Adrenal gland (tissue), 12 donors: Measurements from ENCODE around the gene HSD11B2. TPM values are rescaled to one million over a fixed set of nuclear protein-coding genes. Genes with fewer than 3 reads are reported as not detected.

Source experiments
- DNase-seq, 7 donors: peaks; one replicate each; pipeline ENCODE4 v3.0.0-alpha.2; 2019 to 2020
- H3K27ac ChIP-seq, 5 donors: fragments of 200-600 bp; sonication (generic) in 4 of 5; 1 replicate in 3 of 5; 2 replicates in 2 of 5; pipeline versions ENCODE4 v1.5.1 to v1.8.0; 2016 to 2020; ENCODE audit warnings: mild to moderate bottlenecking in 1 of 5
- H3K27me3 ChIP-seq: fragments of 200-600 bp; 2 replicates; pipeline ENCODE4 v1.8.0; 2021
- H3K36me3 ChIP-seq, 2 donors: fragments of 200-600 bp; replicated peaks in 1 of 2; 1 replicate in 1 of 2; 2 replicates in 1 of 2; pipeline versions ENCODE4 v1.5.1 to v1.8.0; 2018 to 2022
- H3K4me1 ChIP-seq, 2 donors: fragments of 200-600 bp; replicated peaks in 1 of 2; 1 replicate in 1 of 2; 2 replicates in 1 of 2; pipeline versions ENCODE4 v1.5.1 to v1.8.0; 2018 to 2021
- H3K4me3 ChIP-seq, 4 donors: fragments of 200-600 bp; sonication (generic) in 3 of 4; one replicate each; pipeline ENCODE4 v1.5.1; 2016 to 2018
- H3K9me3 ChIP-seq, 3 donors: fragments of 200-600 bp; sonication (generic) in 1 of 3; replicated peaks in 1 of 3; 1 replicate in 2 of 3; 2 replicates in 1 of 3; pipeline versions ENCODE4 v1.5.1 to v1.8.0; 2016 to 2021
- CTCF ChIP-seq, 6 experiments: fragments of 450-650 bp in 4 of 6; fragments of 200-600 bp in 2 of 6; sonication (generic) in 1 of 6; IDR thresholded peaks; 1 replicate in 5 of 6; 2 replicates in 1 of 6; pipeline versions ENCODE4 v1.5.1 to v1.8.0; 2016 to 2021; ENCODE audit warnings: antibody characterized with exemption in 6 of 6, mild to moderate bottlenecking in 2 of 6, moderate library complexity in 1 of 6
- POLR2A ChIP-seq, 2 donors: fragments of 450-650 bp; IDR thresholded peaks; one replicate each; pipeline ENCODE4 v1.6.1; 2017; ENCODE audit warnings: antibody characterized with exemption in 2 of 2, mild to moderate bottlenecking in 2 of 2, moderate library complexity in 1 of 2
- WGBS, 4 donors: extraction: QIAGEN DNeasy Blood & Tissue Kit in 2 of 4; methylation state at CpG; one replicate each; pipeline versions ENCODE4 v1.1.5 to v1.1.7; 2013 to 2017; 5-methylcytosine and 5-hydroxymethylcytosine counted together
- intact Hi-C, 2 donors: fragments of 100-400 bp; cut with DNase I; formaldehyde crosslinking; loops; one replicate each; pipeline versions ENCODE4 v1.14.1 to v1.15.0; 2022 to 2023
- polyA plus RNA-seq, 3 donors: library from polyadenylated mRNA; stranded (reverse); fragments of 200-250 nt in 2 of 3; fragments of 350-450 nt in 1 of 3; fragmentation: Illumina TruSeq in 1 of 3; extraction: RNeasy Lipid Tissue Mini Kit (QIAGEN cat#74804) in 1 of 3; gene quantifications; one replicate each; pipeline ENCODE4 v1.2.3, GENCODE V29; 2013 to 2014
- total RNA-seq, 9 donors: library from RNA; depleted of rRNA in 4 of 9; stranded (reverse); fragments of >200 nt in 4 of 9; fragments of 120-200 nt in 1 of 9; fragmentation: NEBNext Ultra II Directional in 1 of 9; extraction: Animal tissue kit (Norgen Biotek cat#: 25700) in 1 of 9; gene quantifications; one replicate each; pipeline versions ENCODE4 v1.1.0 to v1.2.4, GENCODE V29; 2013 to 2023
- donor health status: healthy with polysubstance abuse.
- donor health status: Bipolar disorder and iron deficiency.
- donor health status: DM: yes; HTN: yes; CAD: no.
- donor health status: DM: no; HTN: no; CAD: no.
- donor health status: DM: no; HTN: no; CAD: no.
- donor health status: DM: yes; HTN: yes; CAD: no.

HSD11B2 gene
- total and polyA plus RNA-seq, 12 donors: 0.69 to 12.3 (median 4.0) TPM

DNA sequence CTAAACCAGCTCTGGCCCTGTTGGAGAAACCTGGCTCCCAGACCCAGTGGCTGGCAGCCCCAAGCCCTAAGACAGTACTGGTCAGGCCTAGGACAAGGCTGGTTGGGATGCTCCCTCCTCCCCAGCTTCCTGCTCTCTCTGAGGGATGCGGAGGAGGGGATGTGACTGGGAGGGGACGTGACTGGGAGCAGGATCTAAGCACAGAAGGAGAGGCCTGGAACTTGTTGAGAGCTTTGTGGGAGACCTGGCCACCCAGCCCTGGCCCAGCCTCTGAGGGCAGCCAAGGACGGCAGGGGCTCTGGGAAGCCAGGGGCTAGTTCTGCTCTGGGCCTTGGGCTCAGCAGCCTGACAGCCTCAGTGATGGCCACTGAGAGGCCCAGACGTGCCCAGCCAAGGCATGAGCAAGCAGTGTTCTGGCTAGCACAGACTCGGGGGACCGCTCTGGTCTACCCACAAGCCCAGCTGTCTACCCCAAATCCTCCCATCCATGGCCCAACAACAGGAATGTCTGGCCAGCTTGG lies 27.3 kb downstream of the HSD11B2 start:
- Histone ChIP-seq H3K27ac (peak overlapping the region in 3 of 5 donors; percentile 75 to 86 (median 80)), H3K27me3 (no peaks in the 10 kb centered on the region), H3K36me3 (peaks cover 0 to 3% of the 10 kb centered on the region in 2 donors), H3K4me1 (peaks cover 59 to 73% of the 10 kb centered on the region in 2 donors), H3K9me3 (no peaks in the 10 kb centered on the region), H3K4me3 (no peak overlapping the region)
- intact Hi-C loops: no loop called here
- WGBS, 4 donors: 58 to 73% (median 70%) methylated on average over 3 to 6 of the region's 6 CpGs
- TF ChIP-seq CTCF (IDR thresholded peaks at IDR 0.05) (no peak), POLR2A (IDR thresholded peaks at IDR 0.05) (no peak)
- DNase-seq: no peak

DNA sequence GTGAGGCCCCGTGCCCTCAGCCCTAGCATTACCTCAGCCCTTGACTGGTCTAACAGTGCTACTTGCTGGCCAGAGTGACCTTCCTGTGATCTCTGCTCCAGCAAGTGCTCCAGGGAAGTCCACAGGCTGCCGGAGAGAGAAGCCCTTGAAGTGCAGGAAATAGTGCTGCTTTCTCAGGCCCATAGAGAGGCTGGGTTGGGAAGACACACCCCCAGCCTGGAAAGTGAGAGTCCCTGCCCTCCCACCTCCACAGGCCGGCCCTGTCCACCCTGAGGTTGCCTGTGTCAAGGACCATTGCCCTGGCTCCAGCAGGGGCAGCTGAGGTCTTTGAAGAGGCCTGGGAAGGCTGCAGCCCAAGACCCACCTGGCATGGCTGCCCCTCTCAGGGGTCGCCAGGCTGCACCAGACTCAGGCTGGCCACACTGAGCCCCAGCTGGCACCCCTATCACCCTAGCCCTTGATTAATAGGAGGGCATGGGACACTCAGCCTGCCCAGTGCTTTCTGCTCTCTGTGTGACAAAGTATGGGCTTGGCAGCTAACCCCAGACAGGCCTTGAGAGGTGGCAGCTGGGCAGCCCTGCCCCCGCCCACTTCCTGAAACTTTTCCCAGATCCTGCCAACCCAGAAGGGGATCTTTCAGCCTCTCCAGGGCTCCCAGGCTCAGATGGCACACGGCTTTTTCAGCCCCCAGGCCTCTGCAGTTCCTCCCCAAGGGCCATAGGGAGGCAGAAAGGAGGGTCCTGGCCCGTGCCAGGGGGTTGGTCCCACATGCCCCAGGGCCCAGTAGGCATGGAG lies 28.3 kb downstream of the HSD11B2 start:
- H3K27ac ChIP-seq: peak overlapping the region in 4 of 5 donors; percentile 66 to 86 (median 78)
- peaks cover 67 to 84% of the 10 kb centered on the region in 2 donors for H3K4me1 ChIP-seq
- H3K4me3 ChIP-seq: peak overlapping the region in 1 of 4 donors; percentile 23
- H3K27me3 ChIP-seq: no peaks in the 10 kb centered on the region
- no peaks in the 10 kb centered on the region for H3K9me3 ChIP-seq
- TF ChIP-seq POLR2A (IDR thresholded peaks at IDR 0.05) (no peak), CTCF (IDR thresholded peaks at IDR 0.05) (peak in 1 of 6 experiments; percentile 7)
- 20 to 30% (median 30%) methylated on average over 4 to 7 of the region's 7 CpGs; no CpG with 5 or more reads in 1 of the 4 donors for WGBS, 4 donors
- intact Hi-C loops: no loop called here
- H3K36me3 ChIP-seq: no peaks in the 10 kb centered on the region
- DNase-seq: peak; percentile 79 to 92 (median 90)

DNA sequence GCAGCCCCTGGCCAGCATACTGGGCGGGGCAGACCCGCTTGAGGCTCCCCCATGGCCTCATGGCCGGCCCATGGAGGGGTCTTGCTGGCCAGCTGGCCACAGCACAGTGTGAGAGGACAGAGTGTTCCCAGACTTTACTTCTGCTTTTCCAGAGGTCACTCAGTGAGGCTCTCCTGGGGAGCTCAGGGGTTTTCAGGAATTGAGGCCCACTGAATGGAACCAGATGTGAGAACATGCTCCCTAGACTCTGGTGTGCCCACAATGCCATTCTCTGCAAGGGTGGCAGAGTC lies 28.9 kb downstream of the HSD11B2 start:
- no peak for TF ChIP-seq POLR2A (IDR thresholded peaks at IDR 0.05)
- TF ChIP-seq CTCF (IDR thresholded peaks at IDR 0.05): no peak

GRCh38 chr16:67460168-67460567 lies 29.2 kb downstream of the HSD11B2 start:
- Histone ChIP-seq H3K9me3 (no peaks in the 10 kb centered on the region), H3K36me3 (no peaks in the 10 kb centered on the region), H3K27me3 (no peaks in the 10 kb centered on the region), H3K27ac (peak overlapping the region in 4 of 5 donors; percentile 66 to 86 (median 78)), H3K4me3 (no peak overlapping the region), H3K4me1 (peaks cover 76 to 93% of the 10 kb centered on the region in 2 donors)
- DNase-seq: no peak
- no peak for TF ChIP-seq POLR2A (IDR thresholded peaks at IDR 0.05)
- TF ChIP-seq CTCF (IDR thresholded peaks at IDR 0.05): no peak
- intact Hi-C loops: no loop called here
- 50 to 77% (median 72%) methylated on average over 2 to 5 of the region's 5 CpGs for WGBS, 4 donors

More for the DNA sequence above, 28.9 kb downstream of the HSD11B2 start:
- intact Hi-C loops: no loop called here
- H3K4me3 ChIP-seq: no peak overlapping the region
- H3K4me1 ChIP-seq: peaks cover 72 to 89% of the 10 kb centered on the region in 2 donors
- peak overlapping the region in 4 of 5 donors; percentile 66 to 86 (median 78) for H3K27ac ChIP-seq
- no peaks in the 10 kb centered on the region for H3K36me3 ChIP-seq
- DNase-seq: no peak
- H3K27me3 ChIP-seq: no peaks in the 10 kb centered on the region
- no peaks in the 10 kb centered on the region for H3K9me3 ChIP-seq
- 30 to 63% (median 47%) methylated on average over 2 to 3 of the region's 3 CpGs; no CpG with 5 or more reads in 1 of the 4 donors for WGBS, 4 donors
